ENCODE measurements around the gene PDK2.
A peak's percentile ranks its signal among the peaks of the same experiment; 100 is the strongest.

Gene PDK2

DNA sequence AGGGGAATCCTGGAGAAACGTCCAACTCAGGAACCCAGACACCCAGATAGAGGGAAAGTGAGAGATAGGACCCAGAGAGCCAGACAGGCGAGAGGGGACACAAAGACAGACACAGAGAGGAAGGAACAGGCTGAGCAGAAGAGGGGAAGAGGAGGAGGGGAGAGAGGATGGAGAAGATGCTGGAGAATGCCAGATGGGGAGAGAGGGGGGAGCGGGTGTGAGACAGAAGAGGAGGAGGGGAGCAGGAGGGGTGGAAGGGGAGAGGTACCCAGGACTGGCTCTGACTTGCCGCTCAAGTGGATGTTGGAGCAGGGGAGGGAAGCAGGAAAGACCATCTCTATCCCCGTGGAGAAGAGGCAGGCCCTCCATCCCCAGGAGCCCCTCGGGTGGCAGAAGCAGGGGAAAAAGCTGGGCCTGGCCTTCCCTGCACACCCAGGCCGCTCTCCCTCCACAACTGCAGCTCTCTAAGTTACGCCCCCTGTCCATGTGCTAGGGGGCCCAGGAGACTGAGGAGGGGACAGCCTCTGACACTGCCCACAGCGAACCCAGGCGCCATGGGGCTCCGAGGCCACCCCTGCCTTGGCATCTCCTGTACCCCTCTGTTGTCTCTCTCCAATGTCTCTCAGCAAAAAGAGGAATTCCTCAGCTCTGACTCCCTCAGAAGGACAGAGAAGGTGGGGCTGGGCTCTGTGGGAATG is 50.5 kb downstream of the PDK2 start:
- DNase-seq (ENCODE audit: insufficient read length) = no peak
- TF ChIP-seq TAF1 (IDR thresholded peaks at IDR 0.05; ENCODE audit: borderline replicate concordance, low read depth, low read length) (no peak), POLR2AphosphoS5 (IDR thresholded peaks at IDR 0.05; ENCODE audit: low read depth, low read length) (no peak), POLR2A (IDR thresholded peaks at IDR 0.05; ENCODE audit: low read depth, low read length) (no peak)
- FAIRE-seq = no peak

DNA sequence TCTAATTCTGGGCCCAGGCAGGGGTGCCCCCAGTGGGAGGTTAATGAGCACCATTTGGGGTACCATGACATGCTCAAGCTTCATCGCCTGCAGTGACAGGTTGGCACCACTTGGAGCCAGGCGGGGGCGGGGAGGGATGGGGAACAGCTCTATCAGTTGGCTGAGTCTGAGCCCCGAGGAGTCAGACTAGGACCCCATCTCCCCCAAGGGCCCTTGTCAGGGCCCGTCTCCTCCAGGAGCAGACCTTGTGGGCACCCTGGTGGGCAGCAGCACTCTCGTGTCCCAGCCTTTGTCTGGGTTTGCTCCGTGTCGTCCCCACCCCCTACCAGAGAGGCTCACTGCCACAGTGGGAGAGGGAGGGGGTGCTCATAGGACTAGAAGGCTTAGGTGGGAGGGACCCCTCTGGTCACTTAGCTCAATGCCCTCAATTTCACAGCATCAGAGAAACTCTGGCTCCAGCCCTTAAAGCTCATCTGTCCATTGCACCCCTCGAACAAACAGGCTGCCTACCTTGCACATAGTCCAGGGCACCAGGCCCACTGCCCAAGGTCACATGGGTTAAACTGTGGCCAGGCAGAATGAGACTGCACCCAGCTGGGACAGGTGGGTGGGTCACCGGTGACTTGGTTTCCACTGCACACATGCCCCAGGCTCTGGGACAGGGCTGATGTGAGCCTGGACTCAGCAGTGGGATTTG is 51.2 kb downstream of the PDK2 start:
- no peak for TF ChIP-seq TAF1 (IDR thresholded peaks at IDR 0.05; ENCODE audit: borderline replicate concordance, low read depth, low read length)
- TF ChIP-seq POLR2A (IDR thresholded peaks at IDR 0.05; ENCODE audit: low read depth, low read length) = no peak
- no peak for TF ChIP-seq POLR2AphosphoS5 (IDR thresholded peaks at IDR 0.05; ENCODE audit: low read depth, low read length)
- FAIRE-seq = no peak
- no peak for DNase-seq (ENCODE audit: insufficient read length)

- FAIRE-seq = peak; percentile 78
- TF ChIP-seq POLR2A (IDR thresholded peaks at IDR 0.05; ENCODE audit: low read depth, low read length) = no peak
- TF ChIP-seq TAF1 (IDR thresholded peaks at IDR 0.05; ENCODE audit: borderline replicate concordance, low read depth, low read length) = no peak
- no peak; the same call in 1 of the 2 replicates for TF ChIP-seq POLR2AphosphoS5 (IDR thresholded peaks at IDR 0.05; ENCODE audit: low read depth, low read length)
- DNase-seq (ENCODE audit: insufficient read length) = no peak
These were observed 51.9 kb downstream of the PDK2 start for GRCh38 chr17:50146927-50147665.

GRCh38 chr17:50147841-50148225 is 52.7 kb downstream of the PDK2 start:
- DNase-seq (ENCODE audit: insufficient read length) (no peak), FAIRE-seq (no peak)

GRCh38 chr17:50148226-50149090 is 53.3 kb downstream of the PDK2 start:
- TF ChIP-seq POLR2A (IDR thresholded peaks at IDR 0.05; ENCODE audit: low read depth, low read length) (peak; percentile 53), POLR2AphosphoS5 (IDR thresholded peaks at IDR 0.05; ENCODE audit: low read depth, low read length) (peak; percentile 63), TAF1 (IDR thresholded peaks at IDR 0.05; ENCODE audit: borderline replicate concordance, low read depth, low read length) (0 out of 2 replicates have a peak, but pooled peaks have one; percentile 35)
- FAIRE-seq = peak; percentile 91

More at GRCh38 chr17:50147841-50148225, 52.7 kb downstream of the PDK2 start:
- TF ChIP-seq POLR2A (IDR thresholded peaks at IDR 0.05; ENCODE audit: low read depth, low read length) (no peak), TAF1 (IDR thresholded peaks at IDR 0.05; ENCODE audit: borderline replicate concordance, low read depth, low read length) (no peak), POLR2AphosphoS5 (IDR thresholded peaks at IDR 0.05; ENCODE audit: low read depth, low read length) (no peak)

DNA sequence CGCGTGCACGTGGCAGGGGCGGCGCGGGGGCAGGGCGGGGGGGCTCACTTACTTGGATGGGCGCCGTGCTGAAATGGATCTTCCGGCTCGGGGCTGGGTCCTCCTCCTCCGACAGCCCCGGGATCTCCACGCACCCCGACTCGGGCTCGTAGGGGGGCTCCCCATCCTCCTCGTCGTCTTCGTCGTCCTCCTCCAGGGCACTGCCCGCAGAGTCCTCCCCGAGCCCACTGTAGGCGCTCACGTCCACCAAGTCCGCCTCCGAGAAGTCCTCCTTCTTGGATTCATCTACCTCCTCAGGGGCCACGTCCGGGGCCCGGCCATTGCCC is 53.9 kb downstream of the PDK2 start:
- DNase-seq (ENCODE audit: insufficient read length) (no peak), FAIRE-seq (no peak)
- no peak for TF ChIP-seq POLR2AphosphoS5 (IDR thresholded peaks at IDR 0.05; ENCODE audit: low read depth, low read length)
- TF ChIP-seq TAF1 (IDR thresholded peaks at IDR 0.05; ENCODE audit: borderline replicate concordance, low read depth, low read length) = 0 out of 2 replicates have a peak, but pooled peaks have one; percentile 29

More at GRCh38 chr17:50148226-50149090, 53.3 kb downstream of the PDK2 start:
- peak; percentile 74 for DNase-seq (ENCODE audit: insufficient read length)

DNA sequence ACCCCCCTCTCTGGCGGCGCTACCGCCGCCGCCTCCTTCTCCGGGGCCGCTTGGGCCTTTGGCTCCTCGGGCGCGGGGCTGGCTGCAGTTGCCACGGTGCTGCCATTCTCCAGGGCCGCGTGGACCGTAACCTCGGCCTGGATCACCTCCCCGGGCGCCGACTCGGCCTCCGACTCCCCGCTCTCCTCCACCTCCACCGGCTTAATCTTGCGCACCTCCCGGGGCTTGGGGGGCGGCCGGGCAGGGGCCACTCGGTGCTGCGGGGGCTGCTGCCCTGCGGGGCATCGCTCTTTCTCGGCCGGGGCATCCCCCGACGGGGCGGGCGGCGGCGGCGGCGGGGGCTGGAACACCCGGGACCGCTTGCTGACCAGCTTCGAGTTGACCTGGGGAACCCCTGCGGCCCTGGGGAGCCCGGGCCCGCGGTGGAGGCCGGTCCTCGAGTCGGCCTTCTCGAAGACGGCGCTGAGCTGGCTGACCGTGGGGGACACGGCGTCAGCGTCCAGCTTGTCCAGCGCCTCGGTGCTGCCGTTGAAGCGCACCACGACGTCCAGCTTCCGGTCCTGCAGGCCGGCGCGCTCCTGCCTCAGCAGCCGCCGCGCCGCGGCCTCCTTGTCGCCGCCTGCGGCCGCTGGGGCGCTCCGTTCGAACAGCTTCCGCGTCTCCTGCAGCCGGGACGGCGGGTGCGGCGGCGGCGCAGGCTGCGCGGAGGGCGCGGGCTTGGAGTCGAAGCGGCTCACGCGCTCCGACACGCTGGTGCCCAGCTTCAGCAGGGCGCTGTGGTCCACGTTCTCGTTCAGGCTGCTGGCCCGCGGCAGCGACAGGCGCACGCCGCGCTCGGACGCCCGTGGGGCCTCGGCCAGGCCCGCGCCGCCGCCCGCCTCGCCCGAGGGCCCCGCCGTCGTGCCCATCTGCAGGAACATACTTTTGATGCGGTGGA is 54.5 kb downstream of the PDK2 start:
- FAIRE-seq = peak; percentile 87

DNA sequence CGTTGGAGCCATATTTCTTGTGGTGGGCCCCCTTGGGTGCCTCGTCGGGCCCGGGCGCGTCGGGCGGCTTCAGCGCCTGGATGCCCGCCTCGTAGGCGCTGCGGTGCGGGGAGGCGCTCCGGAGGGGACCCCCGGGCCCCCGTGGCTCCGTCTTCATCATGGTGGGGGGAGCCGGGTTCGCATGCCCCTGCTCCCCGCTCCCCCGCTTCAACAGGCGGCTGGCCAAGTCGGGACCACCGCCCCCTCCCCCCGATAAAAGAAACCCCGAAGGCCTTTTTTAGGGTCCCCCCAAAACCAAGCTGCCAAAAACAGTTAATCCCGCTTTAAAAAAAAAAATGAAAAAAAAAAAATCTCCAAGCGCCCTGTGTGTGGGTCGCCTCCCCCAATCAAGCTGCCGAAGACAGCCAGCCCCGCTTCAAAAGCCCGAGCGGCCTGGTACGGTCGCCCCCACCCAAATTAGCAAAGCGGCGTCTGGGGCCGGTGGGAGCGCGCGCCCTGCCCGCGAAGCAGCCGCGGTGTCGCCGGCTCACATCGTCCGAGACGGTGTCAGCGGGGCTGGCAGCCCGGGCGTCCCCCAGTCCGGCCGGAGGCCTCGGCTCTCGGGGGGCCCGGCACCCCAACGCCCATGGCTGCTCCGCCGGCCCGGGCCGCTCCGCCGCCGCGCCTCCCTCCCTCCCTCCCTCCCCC is 55.3 kb downstream of the PDK2 start, which contains the start of gene PPP1R9B:
Gene PPP1R9B (minus strand): TSS at position 324 of the 687 bp plus-strand sequence. CDS start 164 bp downstream, at position 160.
- TF ChIP-seq POLR2AphosphoS5 (IDR thresholded peaks at IDR 0.05; ENCODE audit: low read depth, low read length) (no peak), TAF1 (IDR thresholded peaks at IDR 0.05; ENCODE audit: borderline replicate concordance, low read depth, low read length) (no peak), POLR2A (IDR thresholded peaks at IDR 0.05; ENCODE audit: low read depth, low read length) (no peak)
- FAIRE-seq (no peak), DNase-seq (ENCODE audit: insufficient read length) (no peak)

More for the DNA sequence above, 54.5 kb downstream of the PDK2 start:
- no peak for DNase-seq (ENCODE audit: insufficient read length)
- TF ChIP-seq TAF1 (IDR thresholded peaks at IDR 0.05; ENCODE audit: borderline replicate concordance, low read depth, low read length) (0 out of 2 replicates have a peak, but pooled peaks have one; percentile 46), POLR2AphosphoS5 (IDR thresholded peaks at IDR 0.05; ENCODE audit: low read depth, low read length) (no peak; the same call in 1 of the 2 replicates), POLR2A (IDR thresholded peaks at IDR 0.05; ENCODE audit: low read depth, low read length) (no peak)
